ENCODE data around the gene TCF7L2.

TCF7L2 gene

GRCh38 chr10:112983444-112984056, 33.5 kb downstream of the TCF7L2 start:
- no peak for DNase-seq (ENCODE audit: low spot score in 2 of 2)
- in situ Hi-C loops (cut with MboI; ENCODE audit: low sequenced_read_pairs): no loop called here
- Histone ChIP-seq H3K9me3 (no peaks in the 10 kb centered on the region), H3K4me3 (no peak overlapping the region), H3K4me1 (peaks cover 10% of the 10 kb centered on the region), H3K36me3 (replicated peaks) (peaks cover 6% of the 10 kb centered on the region; the same call in 1 of the 2 replicates), H3K27me3 (ENCODE audit: low read depth) (no peaks in the 10 kb centered on the region)

GRCh38 chr10:112984756-112985155, 34.7 kb downstream of the TCF7L2 start:
- H3K36me3 ChIP-seq (replicated peaks): peaks cover 3% of the 10 kb centered on the region; the same call in 1 of the 2 replicates
- in situ Hi-C loops (cut with MboI; ENCODE audit: low sequenced_read_pairs): no loop called here
- no peaks in the 10 kb centered on the region for H3K27me3 ChIP-seq (ENCODE audit: low read depth)
- H3K4me1 ChIP-seq: peaks cover 10% of the 10 kb centered on the region
- H3K4me3 ChIP-seq: no peak overlapping the region
- H3K9me3 ChIP-seq: no peaks in the 10 kb centered on the region
- no peak for DNase-seq (ENCODE audit: low spot score in 2 of 2)

- Histone ChIP-seq H3K4me3 (no peak overlapping the region), H3K9me3 (no peaks in the 10 kb centered on the region), H3K4me1 (peaks cover 10% of the 10 kb centered on the region), H3K27me3 (ENCODE audit: low read depth) (no peaks in the 10 kb centered on the region), H3K36me3 (replicated peaks) (peaks cover 3% of the 10 kb centered on the region; the same call in 1 of the 2 replicates)
- DNase-seq (ENCODE audit: low spot score in 2 of 2): no peak
- in situ Hi-C loops (cut with MboI; ENCODE audit: low sequenced_read_pairs): no loop called here
Observed at GRCh38 chr10:112985690-112986543, 35.9 kb downstream of the TCF7L2 start.

GRCh38 chr10:112986544-112987190, 36.6 kb downstream of the TCF7L2 start:
- Histone ChIP-seq H3K27me3 (ENCODE audit: low read depth) (no peaks in the 10 kb centered on the region), H3K36me3 (replicated peaks) (peaks cover 3% of the 10 kb centered on the region; the same call in 1 of the 2 replicates), H3K9me3 (no peaks in the 10 kb centered on the region), H3K4me3 (no peak overlapping the region), H3K4me1 (peaks cover 10% of the 10 kb centered on the region)
- in situ Hi-C loops (cut with MboI; ENCODE audit: low sequenced_read_pairs): no loop called here
- no peak for DNase-seq (ENCODE audit: low spot score in 2 of 2)

- no peaks in the 10 kb centered on the region for H3K27me3 ChIP-seq (ENCODE audit: low read depth)
- H3K36me3 ChIP-seq (replicated peaks): no peaks in the 10 kb centered on the region; the same call in 1 of the 2 replicates
- no peak overlapping the region for H3K4me3 ChIP-seq
- in situ Hi-C loops (cut with MboI; ENCODE audit: low sequenced_read_pairs): no loop called here
- H3K4me1 ChIP-seq: peaks cover 10% of the 10 kb centered on the region
- H3K9me3 ChIP-seq: no peaks in the 10 kb centered on the region
- DNase-seq (ENCODE audit: low spot score in 2 of 2): no peak
Observed at GRCh38 chr10:112988839-112989406, 38.9 kb downstream of the TCF7L2 start.

GRCh38 chr10:112989826-112990225, 39.8 kb downstream of the TCF7L2 start:
- Histone ChIP-seq H3K4me3 (no peak overlapping the region), H3K27me3 (ENCODE audit: low read depth) (no peaks in the 10 kb centered on the region), H3K36me3 (replicated peaks) (no peaks in the 10 kb centered on the region; the same call in 1 of the 2 replicates), H3K9me3 (no peaks in the 10 kb centered on the region), H3K4me1 (peaks cover 9% of the 10 kb centered on the region)
- no peak for DNase-seq (ENCODE audit: low spot score in 2 of 2)
- in situ Hi-C loops (cut with MboI; ENCODE audit: low sequenced_read_pairs): no loop called here

- Histone ChIP-seq H3K4me3 (no peak overlapping the region), H3K36me3 (replicated peaks) (no peaks in the 10 kb centered on the region; the same call in 1 of the 2 replicates), H3K4me1 (peaks cover 4% of the 10 kb centered on the region), H3K27me3 (ENCODE audit: low read depth) (no peaks in the 10 kb centered on the region), H3K9me3 (no peaks in the 10 kb centered on the region)
- in situ Hi-C loops (cut with MboI; ENCODE audit: low sequenced_read_pairs): no loop called here
- DNase-seq (ENCODE audit: low spot score in 2 of 2): no peak
Observed at GRCh38 chr10:112990271-112990670, 40.2 kb downstream of the TCF7L2 start.

GRCh38 chr10:112991888-112992491, 41.9 kb downstream of the TCF7L2 start:
- Histone ChIP-seq H3K4me3 (no peak overlapping the region), H3K36me3 (replicated peaks) (no peaks in the 10 kb centered on the region; the same call in 1 of the 2 replicates), H3K4me1 (no peaks in the 10 kb centered on the region), H3K9me3 (no peaks in the 10 kb centered on the region), H3K27me3 (ENCODE audit: low read depth) (no peaks in the 10 kb centered on the region)
- in situ Hi-C loops (cut with MboI; ENCODE audit: low sequenced_read_pairs): no loop called here
- DNase-seq (ENCODE audit: low spot score in 2 of 2): no peak

- Histone ChIP-seq H3K36me3 (replicated peaks) (no peaks in the 10 kb centered on the region), H3K27me3 (ENCODE audit: low read depth) (no peaks in the 10 kb centered on the region), H3K4me1 (no peaks in the 10 kb centered on the region; the same call in 1 of the 2 replicates), H3K4me3 (no peak overlapping the region), H3K9me3 (no peaks in the 10 kb centered on the region)
- DNase-seq (ENCODE audit: low spot score in 2 of 2): no peak
- in situ Hi-C loops (cut with MboI; ENCODE audit: low sequenced_read_pairs): no loop called here
Observed at GRCh38 chr10:112996462-112996861, 46.4 kb downstream of the TCF7L2 start.

GRCh38 chr10:112999102-112999501, 49.1 kb downstream of the TCF7L2 start:
- no peak overlapping the region for H3K4me3 ChIP-seq
- in situ Hi-C loops (cut with MboI; ENCODE audit: low sequenced_read_pairs): no loop called here
- H3K27me3 ChIP-seq (ENCODE audit: low read depth): no peaks in the 10 kb centered on the region

GRCh38 chr10:113000442-113000841, 50.4 kb downstream of the TCF7L2 start:
- in situ Hi-C loops (cut with MboI; ENCODE audit: low sequenced_read_pairs): no loop called here
- Histone ChIP-seq H3K9me3 (no peaks in the 10 kb centered on the region), H3K4me1 (peaks cover 3% of the 10 kb centered on the region), H3K4me3 (no peak overlapping the region), H3K36me3 (replicated peaks) (no peaks in the 10 kb centered on the region), H3K27me3 (ENCODE audit: low read depth) (no peaks in the 10 kb centered on the region)
- no peak for DNase-seq (ENCODE audit: low spot score in 2 of 2)

More at GRCh38 chr10:112999102-112999501, 49.1 kb downstream of the TCF7L2 start:
- no peaks in the 10 kb centered on the region for H3K36me3 ChIP-seq (replicated peaks)
- H3K4me1 ChIP-seq: peaks cover 3% of the 10 kb centered on the region
- H3K9me3 ChIP-seq: no peaks in the 10 kb centered on the region
- no peak for DNase-seq (ENCODE audit: low spot score in 2 of 2)

- DNase-seq (ENCODE audit: low spot score in 2 of 2): no peak
- peaks cover 3% of the 10 kb centered on the region for H3K4me1 ChIP-seq
- no peaks in the 10 kb centered on the region for H3K27me3 ChIP-seq (ENCODE audit: low read depth)
- no peaks in the 10 kb centered on the region for H3K9me3 ChIP-seq
- in situ Hi-C loops (cut with MboI; ENCODE audit: low sequenced_read_pairs): no loop called here
- H3K36me3 ChIP-seq (replicated peaks): no peaks in the 10 kb centered on the region
- no peak overlapping the region for H3K4me3 ChIP-seq
Observed at GRCh38 chr10:113000876-113001598, 51.0 kb downstream of the TCF7L2 start.

All from HAP-1 (cell line).